ENCODE results near the gene C4orf50. TPM values are rescaled to one million over a fixed set of nuclear protein-coding genes. Genes with fewer than 3 reads are reported as not detected.

C4orf50 gene
- total RNA-seq, 1 donor from 2014 or later: not detected

- no peak for DNase-seq (ENCODE audit: low read depth)
- TF ChIP-seq CTCF (conservative IDR thresholded peaks at IDR 0.05; ENCODE audit: low read depth, low read length): no peak
Measured at GRCh38 chr4:5913454-5913853, 104.8 kb downstream of the C4orf50 start.

GRCh38 chr4:5912614-5913019 lies 105.6 kb downstream of the C4orf50 start:
- H3K4me3 ChIP-seq (ENCODE audit: low read depth, low read length): no peak overlapping the region
- no peak for DNase-seq (ENCODE audit: low read depth)
- TF ChIP-seq CTCF (conservative IDR thresholded peaks at IDR 0.05; ENCODE audit: low read depth, low read length): no peak

More at GRCh38 chr4:5913454-5913853, 104.8 kb downstream of the C4orf50 start:
- H3K4me3 ChIP-seq (ENCODE audit: low read depth, low read length): no peak overlapping the region

GRCh38 chr4:5908876-5909427 lies 109.3 kb downstream of the C4orf50 start:
- TF ChIP-seq CTCF (conservative IDR thresholded peaks at IDR 0.05; ENCODE audit: low read depth, low read length): no peak
- H3K4me3 ChIP-seq (ENCODE audit: low read depth, low read length): no peak overlapping the region
- no peak for DNase-seq (ENCODE audit: low read depth)

GRCh38 chr4:5906191-5906590 lies 112.0 kb downstream of the C4orf50 start:
- no peak overlapping the region for H3K4me3 ChIP-seq (ENCODE audit: low read depth, low read length)
- no peak for DNase-seq (ENCODE audit: low read depth)
- no peak for TF ChIP-seq CTCF (conservative IDR thresholded peaks at IDR 0.05; ENCODE audit: low read depth, low read length)

- TF ChIP-seq CTCF (conservative IDR thresholded peaks at IDR 0.05; ENCODE audit: low read depth, low read length): no peak
- no peak overlapping the region for H3K4me3 ChIP-seq (ENCODE audit: low read depth, low read length)
- DNase-seq (ENCODE audit: low read depth): no peak
Measured at GRCh38 chr4:5905714-5906113, 112.5 kb downstream of the C4orf50 start.

GRCh38 chr4:5900844-5901243 lies 117.4 kb downstream of the C4orf50 start:
- no peak overlapping the region for H3K4me3 ChIP-seq (ENCODE audit: low read depth, low read length)
- no peak for DNase-seq (ENCODE audit: low read depth)
- no peak for TF ChIP-seq CTCF (conservative IDR thresholded peaks at IDR 0.05; ENCODE audit: low read depth, low read length)

GRCh38 chr4:5899881-5900280 lies 118.3 kb downstream of the C4orf50 start:
- TF ChIP-seq CTCF (conservative IDR thresholded peaks at IDR 0.05; ENCODE audit: low read depth, low read length): no peak
- H3K4me3 ChIP-seq (ENCODE audit: low read depth, low read length): no peak overlapping the region
- no peak for DNase-seq (ENCODE audit: low read depth)
